Measurements from ENCODE around the gene DMAP1.

DMAP1 gene

GRCh38 chr1:44240802-44241671, 27.8 kb downstream of the DMAP1 start:
- ChIA-PET POLR2A (no interaction called here), CTCF (interaction anchor here (1.2 to 9.2 kb wide), 3 partner anchors 23 to 79 kb away, joined by 3 to 72 read pairs (median 3); no protein-coding TSS in a partner anchor)
- no peak for TF ChIP-seq CTCF (IDR thresholded peaks at IDR 0.05; ENCODE audit: control extremely low read depth, extremely low read depth, low read depth, missing control alignments)
- DNase-seq (ENCODE audit: extremely low spot score), result no peak

DNA sequence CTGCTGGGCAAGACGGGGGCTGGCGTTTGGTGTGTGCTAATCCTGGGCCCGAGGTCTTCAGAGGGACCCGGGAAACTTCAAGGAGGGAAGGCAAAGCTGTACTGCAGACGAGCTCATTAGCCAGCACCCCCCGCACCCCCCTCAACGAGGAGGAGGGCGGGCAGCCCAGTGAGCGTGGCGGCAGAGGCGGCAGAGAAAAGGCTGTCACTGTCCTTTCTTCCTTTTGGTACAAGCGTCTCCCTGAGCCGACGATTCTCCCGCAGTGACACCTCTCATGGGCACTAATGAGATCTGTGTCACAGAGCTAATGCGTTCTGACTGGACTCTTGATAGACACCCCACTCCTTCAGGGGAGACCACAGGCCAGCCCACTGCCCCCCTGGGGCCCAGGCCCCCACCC, 29.5 kb downstream of the DMAP1 start:
- ChIA-PET POLR2A (no interaction called here), CTCF (interaction anchor here (1.0 to 1.6 kb wide), 2 partner anchors 9 to 14 kb away, joined by 3 to 4 read pairs; no protein-coding TSS in a partner anchor)
- no peak for TF ChIP-seq CTCF (IDR thresholded peaks at IDR 0.05; ENCODE audit: control extremely low read depth, extremely low read depth, low read depth, missing control alignments)
- DNase-seq (ENCODE audit: extremely low spot score), result no peak

DNA sequence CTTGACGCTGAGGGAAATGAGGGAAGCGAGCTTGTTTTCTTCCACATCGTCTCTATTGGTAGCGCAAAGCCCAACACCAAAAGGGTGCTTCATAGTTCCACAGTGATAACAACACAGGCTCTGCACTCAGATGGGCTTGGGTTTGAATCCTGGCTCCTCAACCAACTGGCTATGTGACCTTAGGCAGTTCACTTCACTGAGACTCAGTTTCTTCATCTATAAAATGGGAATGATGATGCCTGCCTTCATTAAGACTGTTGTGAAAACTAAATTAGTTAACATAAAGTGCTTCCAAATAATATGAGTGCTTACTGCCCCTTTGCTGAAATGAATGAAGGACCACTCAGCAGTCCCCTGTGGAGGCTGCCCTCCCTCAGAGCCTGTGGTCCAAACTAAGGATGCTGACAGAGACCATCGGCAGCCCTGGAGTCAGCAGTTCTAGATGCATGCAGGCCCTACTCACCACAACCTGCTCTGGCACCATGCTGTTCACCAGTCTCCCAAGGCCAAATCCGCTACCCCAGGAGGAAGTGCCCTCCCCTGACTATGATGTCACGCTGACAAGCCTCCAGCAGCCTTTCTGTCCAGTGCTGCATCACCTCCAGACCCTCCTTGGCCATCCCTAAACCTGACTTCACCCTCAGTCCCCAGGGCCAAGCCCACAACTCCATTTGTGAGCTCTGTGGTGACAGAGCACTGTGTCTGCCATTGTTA, 30.7 kb downstream of the DMAP1 start:
- POLR2A ChIA-PET, result no interaction called here
- CTCF ChIA-PET, result interaction anchor here (1.6 kb wide), 2 partner anchors 10 to 28 kb away, joined by 4 read pairs; no protein-coding TSS in a partner anchor
- no peak for TF ChIP-seq CTCF (IDR thresholded peaks at IDR 0.05; ENCODE audit: control extremely low read depth, extremely low read depth, low read depth, missing control alignments)
- no peak for DNase-seq (ENCODE audit: extremely low spot score)

DNA sequence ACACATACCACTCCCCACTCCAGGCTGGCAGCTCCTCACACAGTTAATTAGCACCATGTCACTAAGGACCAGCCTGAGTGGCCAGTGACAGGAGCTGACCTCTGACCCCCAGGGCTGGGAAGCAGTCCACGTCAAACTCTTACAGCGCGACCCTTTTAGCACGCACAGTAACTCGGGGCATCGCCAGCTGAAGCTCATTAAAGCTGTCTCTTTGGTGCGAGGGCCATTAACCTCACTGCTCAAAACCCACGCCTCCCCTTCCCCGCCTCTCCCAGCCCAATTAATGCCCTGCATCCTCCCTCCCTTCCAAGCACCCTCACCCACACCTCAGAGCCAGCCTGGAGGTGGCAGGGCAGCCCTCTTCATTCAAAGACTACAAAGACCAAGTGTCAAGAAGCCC, 31.7 kb downstream of the DMAP1 start:
- CTCF ChIA-PET, result no interaction called here
- DNase-seq (ENCODE audit: extremely low spot score), result no peak
- POLR2A ChIA-PET, result interaction anchor here (0.5 kb wide), 1 partner anchor 379 kb away, joined by 4 read pairs; no protein-coding TSS in a partner anchor
- TF ChIP-seq CTCF (IDR thresholded peaks at IDR 0.05; ENCODE audit: control extremely low read depth, extremely low read depth, low read depth, missing control alignments), result no peak

- CTCF ChIA-PET, result interaction anchor here (0.7 to 1.4 kb wide), 4 partner anchors 10 to 325 kb away, joined by 3 to 4 read pairs (median 3); no protein-coding TSS in a partner anchor
- TF ChIP-seq CTCF (IDR thresholded peaks at IDR 0.05; ENCODE audit: control extremely low read depth, extremely low read depth, low read depth, missing control alignments), result no peak
- DNase-seq (ENCODE audit: extremely low spot score), result no peak
- POLR2A ChIA-PET, result no interaction called here
Observed at GRCh38 chr1:44246806-44247205, 33.5 kb downstream of the DMAP1 start.

DNA sequence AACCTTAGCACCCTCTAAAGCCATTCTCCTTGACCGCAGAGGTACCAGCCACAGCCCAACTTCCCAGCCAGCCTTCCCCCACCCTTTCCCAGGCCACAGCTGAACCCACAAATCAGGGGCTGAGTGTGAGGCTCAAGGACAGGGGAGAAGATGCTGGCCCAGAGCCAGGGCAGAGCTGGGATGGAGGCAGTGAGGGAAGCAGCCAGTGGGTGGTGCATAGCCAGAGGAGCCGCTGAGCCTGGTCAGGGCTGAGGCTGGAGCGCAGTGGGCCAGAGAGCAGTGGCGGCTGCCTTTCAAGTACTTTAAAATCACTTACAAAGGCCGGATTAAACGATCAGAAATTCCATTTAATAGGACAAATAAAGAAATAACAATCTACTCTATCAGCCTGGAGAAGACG, 36.3 kb downstream of the DMAP1 start:
- no peak for DNase-seq (ENCODE audit: extremely low spot score)
- no peak for TF ChIP-seq CTCF (IDR thresholded peaks at IDR 0.05; ENCODE audit: control extremely low read depth, extremely low read depth, low read depth, missing control alignments)
- ChIA-PET POLR2A (no interaction called here), CTCF (interaction anchor here (0.9 to 5.0 kb wide), 3 partner anchors 11 to 32 kb away, joined by 3 to 16 read pairs (median 3); no protein-coding TSS in a partner anchor)
